Eye (tissue), 1 donor: Measurements from ENCODE around the gene ADGRE1.

ENCODE experiments used
- DNase-seq: peaks from one replicate; pipeline ENCODE4 v3.0.0-alpha.2; 2015

Gene ADGRE1

GRCh38 chr19:6956573-6956972 lies 69.2 kb downstream of the ADGRE1 start:
- no peak for DNase-seq

GRCh38 chr19:6958791-6959190 lies 71.4 kb downstream of the ADGRE1 start:
- DNase-seq, result no peak

GRCh38 chr19:6963244-6963852 lies 76.0 kb downstream of the ADGRE1 start:
- no peak for DNase-seq

GRCh38 chr19:6963937-6964336 lies 76.6 kb downstream of the ADGRE1 start:
- no peak for DNase-seq

- no peak for DNase-seq
Observed at GRCh38 chr19:6967967-6968366, 80.6 kb downstream of the ADGRE1 start.

- no peak for DNase-seq
Observed at GRCh38 chr19:6969490-6969889, 82.1 kb downstream of the ADGRE1 start.

GRCh38 chr19:6970021-6970420 lies 82.6 kb downstream of the ADGRE1 start:
- no peak for DNase-seq

GRCh38 chr19:6970443-6970842 lies 83.1 kb downstream of the ADGRE1 start:
- DNase-seq, result no peak

GRCh38 chr19:6971366-6971765 lies 84.0 kb downstream of the ADGRE1 start:
- no peak for DNase-seq

- DNase-seq, result no peak
Observed at GRCh38 chr19:6976197-6976596, 88.8 kb downstream of the ADGRE1 start.

GRCh38 chr19:6979399-6979798 lies 92.0 kb downstream of the ADGRE1 start:
- DNase-seq, result no peak

GRCh38 chr19:6983448-6983847 lies 96.1 kb downstream of the ADGRE1 start:
- DNase-seq, result no peak

- no peak for DNase-seq
Observed at GRCh38 chr19:6987850-6988249, 100.5 kb downstream of the ADGRE1 start.

GRCh38 chr19:6988257-6988656 lies 100.9 kb downstream of the ADGRE1 start:
- no peak for DNase-seq
